DND-41 (cell line): ENCODE measurements around the gene PCDHB16.
"Not testable (repeated sequence)": the region's sequence is repeated elsewhere in the genome, so short reads cannot be mapped to it uniquely, and the experiment has no call there.

Experiments used
- ATAC-seq: fragments of 200-7000 bp; cut with Tn5 transposase; 3 replicates; pipeline ENCODE4 v1.9.1; 2021; ENCODE audit warnings: low read depth; ENCODE audit not compliant: insufficient read depth
- DNase-seq: peaks from one replicate; pipeline ENCODE4 v3.0.0-alpha.2; 2020
- H2AFZ ChIP-seq: 2 replicates; pipeline ENCODE4 v1.6.0; 2012; ENCODE audit warnings: low read depth, low read length
- H3K27ac ChIP-seq: 2 replicates; pipeline ENCODE4 v1.5.1; 2012; ENCODE audit warnings: low read length, inconsistent platforms
- H3K27me3 ChIP-seq: fragments of 200-600 bp; sonication (generic); 2 replicates; pipeline ENCODE4 v1.6.0; 2012; ENCODE audit warnings: low read length, mild to moderate bottlenecking, inconsistent platforms; ENCODE audit not compliant: insufficient read depth, poor library complexity
- H3K36me3 ChIP-seq: 2 replicates; pipeline ENCODE4 v1.5.1; 2012; ENCODE audit warnings: low read length, inconsistent platforms; ENCODE audit not compliant: insufficient read depth
- H3K4me1 ChIP-seq: 2 replicates; pipeline ENCODE4 v1.5.1; 2012; ENCODE audit warnings: mild to moderate bottlenecking, low read length; ENCODE audit not compliant: insufficient read depth
- H3K4me2 ChIP-seq: 2 replicates; pipeline ENCODE4 v1.6.0; 2012; ENCODE audit warnings: mild to moderate bottlenecking, moderate library complexity, low read length, inconsistent platforms; ENCODE audit not compliant: insufficient read depth
- H3K4me3 ChIP-seq, 2 experiments: fragments of 200-600 bp in 1 of 2; shearing (Covaris generic) in 1 of 2; 2 replicates each; pipeline ENCODE4 v1.5.1; 2012 to 2016; ENCODE audit warnings: inconsistent platforms in 2 of 2, low read length in 2 of 2, mild to moderate bottlenecking in 2 of 2, low read depth in 1 of 2, moderate library complexity in 1 of 2
- H3K79me2 ChIP-seq: 2 replicates; pipeline ENCODE4 v1.6.0; 2012; ENCODE audit warnings: low read length, inconsistent platforms; ENCODE audit not compliant: insufficient read depth
- H3K9ac ChIP-seq: 2 replicates; pipeline ENCODE4 v1.6.0; 2012; ENCODE audit warnings: low read depth, mild to moderate bottlenecking, inconsistent platforms, low read length, moderate library complexity
- H3K9me3 ChIP-seq: 2 replicates; pipeline ENCODE4 v1.5.1; 2012; ENCODE audit warnings: low read length, moderate library complexity, mild to moderate bottlenecking, inconsistent platforms; ENCODE audit not compliant: insufficient read depth, severe bottlenecking
- H4K20me1 ChIP-seq: 2 replicates; pipeline ENCODE4 v1.6.0; 2012; ENCODE audit warnings: low read length; ENCODE audit not compliant: insufficient read depth
- EZH2 ChIP-seq: IDR thresholded peaks from 3 replicates; pipeline ENCODE4 v1.6.1; 2012; ENCODE audit warnings: borderline replicate concordance, low read depth, mild to moderate bottlenecking, moderate library complexity, low read length, inconsistent platforms; ENCODE audit not compliant: severe bottlenecking
- TF ChIP-seq, protein P1 (sequence below): IDR thresholded peaks from 2 replicates; pipeline ENCODE4 v1.5.1; 2012; ENCODE audit warnings: borderline replicate concordance, low read length, moderate library complexity, mild to moderate bottlenecking; ENCODE audit not compliant: poor library complexity, severe bottlenecking; ENCODE audit errors: extremely low read depth

Gene PCDHB16

DNA sequence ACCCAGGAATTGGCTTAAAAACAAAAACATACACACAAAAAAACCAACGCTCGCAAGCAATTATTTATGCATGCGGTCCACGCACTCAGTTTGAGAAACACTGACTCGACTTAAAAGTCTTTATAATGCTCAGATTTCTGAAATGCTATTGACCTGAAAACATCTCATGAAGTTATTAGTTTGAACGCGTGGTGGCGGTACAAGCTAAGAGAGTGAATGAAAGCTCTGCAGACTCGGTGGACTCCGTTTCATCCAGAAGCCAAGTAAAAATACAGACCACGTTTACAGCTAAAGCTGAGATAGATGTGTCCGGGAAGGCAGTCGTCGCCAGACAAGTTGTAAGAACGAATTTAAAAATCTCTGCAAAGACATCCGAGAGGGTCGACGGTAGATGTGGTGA lies 32.4 kb upstream of the PCDHB16 start, which contains the start of gene PCDHB6:
TSS of gene PCDHB6 (plus strand) at position 246 of the 400 bp plus-strand sequence. CDS start 201 bp downstream, outside the sequence.
- no peaks in the 10 kb centered on the region for H4K20me1 ChIP-seq
- TF ChIP-seq, protein P1, sequence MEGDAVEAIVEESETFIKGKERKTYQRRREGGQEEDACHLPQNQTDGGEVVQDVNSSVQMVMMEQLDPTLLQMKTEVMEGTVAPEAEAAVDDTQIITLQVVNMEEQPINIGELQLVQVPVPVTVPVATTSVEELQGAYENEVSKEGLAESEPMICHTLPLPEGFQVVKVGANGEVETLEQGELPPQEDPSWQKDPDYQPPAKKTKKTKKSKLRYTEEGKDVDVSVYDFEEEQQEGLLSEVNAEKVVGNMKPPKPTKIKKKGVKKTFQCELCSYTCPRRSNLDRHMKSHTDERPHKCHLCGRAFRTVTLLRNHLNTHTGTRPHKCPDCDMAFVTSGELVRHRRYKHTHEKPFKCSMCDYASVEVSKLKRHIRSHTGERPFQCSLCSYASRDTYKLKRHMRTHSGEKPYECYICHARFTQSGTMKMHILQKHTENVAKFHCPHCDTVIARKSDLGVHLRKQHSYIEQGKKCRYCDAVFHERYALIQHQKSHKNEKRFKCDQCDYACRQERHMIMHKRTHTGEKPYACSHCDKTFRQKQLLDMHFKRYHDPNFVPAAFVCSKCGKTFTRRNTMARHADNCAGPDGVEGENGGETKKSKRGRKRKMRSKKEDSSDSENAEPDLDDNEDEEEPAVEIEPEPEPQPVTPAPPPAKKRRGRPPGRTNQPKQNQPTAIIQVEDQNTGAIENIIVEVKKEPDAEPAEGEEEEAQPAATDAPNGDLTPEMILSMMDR: no peak
- no peak for TF ChIP-seq EZH2
- no peak for DNase-seq
- no peak within 1 kb of the TSS for H3K9ac ChIP-seq
- H3K27ac ChIP-seq: no peak within 1 kb of the TSS
- no peaks in the 10 kb centered on the region for H3K36me3 ChIP-seq
- ATAC-seq: no peak
- no peak within 1 kb of the TSS for H3K4me3 ChIP-seq
- H3K79me2 ChIP-seq: no peaks in the 10 kb centered on the region
- H2AFZ ChIP-seq: no peak within 1 kb of the TSS
- no peaks in the 10 kb centered on the region for H3K27me3 ChIP-seq
- H3K4me1 ChIP-seq: no peaks in the 10 kb centered on the region
- H3K9me3 ChIP-seq: no peaks in the 10 kb centered on the region
- no peak within 1 kb of the TSS for H3K4me2 ChIP-seq

DNA sequence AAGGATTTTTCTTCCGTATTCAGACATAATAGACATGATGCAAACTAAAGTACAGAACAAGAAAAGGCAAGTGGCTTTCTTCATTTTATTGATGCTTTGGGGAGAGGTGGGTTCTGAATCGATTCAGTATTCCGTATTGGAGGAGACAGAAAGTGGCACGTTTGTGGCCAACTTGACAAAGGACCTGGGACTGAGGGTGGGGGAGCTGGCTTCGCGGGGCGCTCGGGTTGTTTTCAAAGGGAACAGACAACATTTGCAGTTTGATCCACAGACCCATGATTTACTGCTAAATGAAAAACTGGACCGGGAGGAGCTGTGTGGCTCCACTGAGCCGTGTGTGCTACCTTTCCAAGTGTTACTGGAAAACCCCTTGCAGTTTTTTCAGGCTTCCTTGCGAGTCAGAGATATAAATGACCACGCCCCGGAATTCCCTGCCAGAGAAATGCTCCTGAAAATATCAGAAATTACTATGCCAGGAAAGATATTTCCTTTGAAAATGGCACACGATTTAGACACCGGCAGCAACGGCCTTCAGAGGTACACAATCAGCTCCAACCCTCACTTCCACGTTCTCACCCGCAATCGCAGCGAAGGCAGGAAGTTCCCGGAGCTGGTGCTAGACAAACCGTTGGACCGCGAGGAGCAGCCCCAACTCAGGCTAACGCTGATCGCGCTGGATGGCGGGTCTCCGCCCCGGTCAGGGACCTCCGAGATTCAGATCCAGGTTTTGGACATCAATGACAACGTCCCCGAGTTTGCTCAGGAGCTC lies 31.8 kb upstream of the PCDHB16 start:
- Histone ChIP-seq H3K4me1 (no peaks in the 10 kb centered on the region), H2AFZ (no peak overlapping the region), H3K79me2 (no peaks in the 10 kb centered on the region), H3K27me3 (no peaks in the 10 kb centered on the region), H4K20me1 (no peaks in the 10 kb centered on the region), H3K9ac (no peak overlapping the region), H3K36me3 (no peaks in the 10 kb centered on the region), H3K4me3 (no peak overlapping the region), H3K4me2 (no peak overlapping the region), H3K9me3 (no peaks in the 10 kb centered on the region), H3K27ac (no peak overlapping the region)
- DNase-seq (no peak), ATAC-seq (no peak)
- TF ChIP-seq EZH2: no peak
- TF ChIP-seq, protein P1: no peak

DNA sequence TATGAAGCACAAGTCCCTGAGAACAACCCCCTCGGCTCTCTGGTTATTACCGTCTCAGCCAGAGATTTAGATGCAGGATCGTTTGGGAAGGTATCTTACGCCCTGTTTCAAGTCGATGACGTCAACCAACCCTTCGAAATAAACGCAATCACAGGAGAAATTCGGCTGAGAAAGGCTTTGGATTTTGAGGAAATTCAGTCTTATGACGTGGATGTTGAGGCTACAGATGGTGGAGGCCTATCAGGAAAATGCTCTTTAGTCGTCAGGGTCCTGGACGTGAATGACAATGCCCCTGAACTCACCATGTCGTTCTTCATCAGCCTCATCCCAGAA lies 31.2 kb upstream of the PCDHB16 start:
- TF ChIP-seq, protein P1: no peak
- TF ChIP-seq EZH2: no peak
- DNase-seq (no peak), ATAC-seq (no peak)
- no peaks in the 10 kb centered on the region for H3K4me1 ChIP-seq
- no peaks in the 10 kb centered on the region for H3K36me3 ChIP-seq
- no peak overlapping the region for H3K4me3 ChIP-seq
- H4K20me1 ChIP-seq: no peaks in the 10 kb centered on the region
- no peak overlapping the region for H2AFZ ChIP-seq
- H3K27me3 ChIP-seq: no peaks in the 10 kb centered on the region
- H3K9ac ChIP-seq: no peak overlapping the region
- H3K79me2 ChIP-seq: no peaks in the 10 kb centered on the region
- H3K27ac ChIP-seq: no peak overlapping the region
- H3K4me2 ChIP-seq: no peak overlapping the region
- no peaks in the 10 kb centered on the region for H3K9me3 ChIP-seq

DNA sequence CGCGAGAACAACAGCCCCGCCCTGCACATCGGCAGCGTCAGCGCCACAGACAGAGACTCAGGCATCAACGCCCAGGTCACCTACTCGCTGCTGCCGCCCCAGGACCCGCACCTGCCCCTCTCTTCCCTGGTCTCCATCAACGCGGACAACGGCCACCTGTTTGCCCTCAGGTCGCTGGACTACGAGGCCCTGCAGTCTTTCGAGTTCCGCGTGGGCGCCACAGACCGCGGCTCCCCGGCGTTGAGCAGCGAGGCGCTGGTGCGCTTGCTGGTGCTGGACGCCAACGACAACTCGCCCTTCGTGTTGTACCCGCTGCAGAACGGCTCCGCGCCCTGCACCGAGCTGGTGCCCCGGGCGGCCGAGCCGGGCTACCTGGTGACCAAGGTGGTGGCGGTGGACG lies 30.6 kb upstream of the PCDHB16 start:
- not testable (repeated sequence) for H4K20me1 ChIP-seq, H3K4me3 ChIP-seq, H2AFZ ChIP-seq, ATAC-seq, H3K79me2 ChIP-seq, H3K27me3 ChIP-seq, H3K9ac ChIP-seq, H3K4me1 ChIP-seq, DNase-seq, H3K4me2 ChIP-seq, H3K27ac ChIP-seq, H3K36me3 ChIP-seq, H3K9me3 ChIP-seq

DNA sequence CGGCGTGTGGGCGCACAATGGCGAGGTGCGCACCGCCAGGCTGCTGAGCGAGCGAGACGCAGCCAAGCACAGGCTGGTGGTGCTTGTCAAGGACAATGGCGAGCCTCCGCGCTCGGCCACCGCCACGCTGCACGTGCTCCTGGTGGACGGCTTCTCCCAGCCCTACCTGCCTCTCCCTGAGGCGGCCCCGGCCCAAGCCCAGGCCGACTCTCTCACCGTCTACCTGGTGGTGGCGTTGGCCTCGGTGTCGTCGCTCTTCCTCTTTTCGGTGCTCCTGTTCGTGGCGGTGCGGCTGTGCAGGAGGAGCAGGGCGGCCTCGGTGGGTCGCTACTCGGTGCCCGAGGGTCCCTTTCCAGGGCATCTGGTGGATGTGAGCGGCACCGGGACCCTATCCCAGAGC lies 30.1 kb upstream of the PCDHB16 start:
- not testable (repeated sequence) for H4K20me1 ChIP-seq, H3K27me3 ChIP-seq, H3K4me1 ChIP-seq, H3K36me3 ChIP-seq, H3K27ac ChIP-seq, H2AFZ ChIP-seq, DNase-seq, H3K4me3 ChIP-seq, H3K9me3 ChIP-seq, H3K4me2 ChIP-seq, H3K9ac ChIP-seq, ATAC-seq, H3K79me2 ChIP-seq
